HepG2 (cell line): ENCODE data around the gene DGCR6L.

Experiments used
- CAMTA2 ChIP-seq: sonication (generic); formaldehyde crosslinking; IDR thresholded peaks from 2 replicates; pipeline ENCODE4 v1.4.0; 2020; ENCODE audit warnings: mild to moderate bottlenecking, missing genetic modification reagents, borderline replicate concordance
- POLR2A ChIP-seq, 2 experiments: IDR thresholded peaks; 2 replicates each; pipeline ENCODE4 v1.6.1; 2011; ENCODE audit warnings: low read depth in 2 of 2, low read length in 2 of 2, mild to moderate bottlenecking in 1 of 2, moderate library complexity in 1 of 2; ENCODE audit not compliant: insufficient read depth in 1 of 2
- YY1 ChIP-seq: IDR thresholded peaks from 2 replicates; pipeline ENCODE4 v1.6.1; 2011; ENCODE audit warnings: low read length, low read depth, moderate library complexity, mild to moderate bottlenecking; ENCODE audit not compliant: insufficient read depth, insufficient replicate concordance
- TF ChIP-seq, protein P1 (sequence below): IDR thresholded peaks from 2 replicates; pipeline ENCODE4 v1.6.1; 2016; ENCODE audit warnings: missing compliant biosample characterization, missing genetic modification reagents, borderline replicate concordance
- TF ChIP-seq, protein P2 (sequence below): sonication (generic); formaldehyde crosslinking; IDR thresholded peaks from 2 replicates; pipeline ENCODE4 v1.5.0; 2020; ENCODE audit warnings: mild to moderate bottlenecking, missing genetic modification reagents, moderate library complexity

DNA sequence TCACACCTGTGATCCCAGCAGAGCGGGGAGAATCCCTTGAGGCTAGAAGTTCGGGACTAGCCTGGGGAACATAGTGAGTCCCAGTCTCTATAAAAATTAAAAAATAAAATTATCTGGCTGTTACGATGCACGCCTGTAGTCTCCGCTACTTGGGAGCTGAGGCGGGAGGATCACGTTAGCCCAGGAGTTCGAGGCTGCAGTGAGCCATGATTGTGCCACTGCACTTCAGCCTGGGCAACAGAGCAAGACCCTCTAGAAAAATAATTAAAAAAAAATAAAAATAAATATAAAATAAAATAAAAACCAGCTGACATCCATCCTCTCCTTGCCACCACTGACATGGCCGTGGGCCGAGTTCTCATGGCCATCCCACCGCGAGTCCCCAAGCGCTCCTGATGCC, 44.0 kb downstream of the DGCR6L start:
- TF ChIP-seq, protein P1, sequence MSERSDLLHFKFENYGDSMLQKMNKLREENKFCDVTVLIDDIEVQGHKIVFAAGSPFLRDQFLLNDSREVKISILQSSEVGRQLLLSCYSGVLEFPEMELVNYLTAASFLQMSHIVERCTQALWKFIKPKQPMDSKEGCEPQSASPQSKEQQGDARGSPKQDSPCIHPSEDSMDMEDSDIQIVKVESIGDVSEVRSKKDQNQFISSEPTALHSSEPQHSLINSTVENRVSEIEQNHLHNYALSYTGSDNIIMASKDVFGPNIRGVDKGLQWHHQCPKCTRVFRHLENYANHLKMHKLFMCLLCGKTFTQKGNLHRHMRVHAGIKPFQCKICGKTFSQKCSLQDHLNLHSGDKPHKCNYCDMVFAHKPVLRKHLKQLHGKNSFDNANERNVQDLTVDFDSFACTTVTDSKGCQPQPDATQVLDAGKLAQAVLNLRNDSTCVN: no peak
- TF ChIP-seq YY1: no peak
- TF ChIP-seq, protein P2, sequence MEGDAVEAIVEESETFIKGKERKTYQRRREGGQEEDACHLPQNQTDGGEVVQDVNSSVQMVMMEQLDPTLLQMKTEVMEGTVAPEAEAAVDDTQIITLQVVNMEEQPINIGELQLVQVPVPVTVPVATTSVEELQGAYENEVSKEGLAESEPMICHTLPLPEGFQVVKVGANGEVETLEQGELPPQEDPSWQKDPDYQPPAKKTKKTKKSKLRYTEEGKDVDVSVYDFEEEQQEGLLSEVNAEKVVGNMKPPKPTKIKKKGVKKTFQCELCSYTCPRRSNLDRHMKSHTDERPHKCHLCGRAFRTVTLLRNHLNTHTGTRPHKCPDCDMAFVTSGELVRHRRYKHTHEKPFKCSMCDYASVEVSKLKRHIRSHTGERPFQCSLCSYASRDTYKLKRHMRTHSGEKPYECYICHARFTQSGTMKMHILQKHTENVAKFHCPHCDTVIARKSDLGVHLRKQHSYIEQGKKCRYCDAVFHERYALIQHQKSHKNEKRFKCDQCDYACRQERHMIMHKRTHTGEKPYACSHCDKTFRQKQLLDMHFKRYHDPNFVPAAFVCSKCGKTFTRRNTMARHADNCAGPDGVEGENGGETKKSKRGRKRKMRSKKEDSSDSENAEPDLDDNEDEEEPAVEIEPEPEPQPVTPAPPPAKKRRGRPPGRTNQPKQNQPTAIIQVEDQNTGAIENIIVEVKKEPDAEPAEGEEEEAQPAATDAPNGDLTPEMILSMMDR (CRISPR knock-in tag): no peak
- no peak for TF ChIP-seq CAMTA2 (CRISPR knock-in tag)
- no peak for TF ChIP-seq POLR2A (IDR thresholded peaks at IDR 0.05; ENCODE audit: insufficient read depth in 1 of 2, low read depth in 2 of 2, low read length in 2 of 2)
